ENCODE measurements around the gene CORO2A.

CORO2A gene

GRCh38 chr9:98190757-98191105, 1.7 kb downstream of the CORO2A start:
- Histone ChIP-seq H3K4me1 (ENCODE audit: low read length) (peaks cover 12% of the 10 kb centered on the region), H3K27me3 (ENCODE audit: low read depth, low read length) (peaks cover 21% of the 10 kb centered on the region), H3K27ac (ENCODE audit: low read length) (no peak overlapping the region), H3K9me3 (ENCODE audit: insufficient read depth, low read length) (no peaks in the 10 kb centered on the region), H3K9ac (ENCODE audit: low read length) (no peak overlapping the region), H3K4me3 (ENCODE audit: low read length) (no peak overlapping the region), H3K79me2 (ENCODE audit: low read length) (no peaks in the 10 kb centered on the region), H3K36me3 (replicated peaks; ENCODE audit: low read depth, low read length) (no peaks in the 10 kb centered on the region), H3K4me2 (ENCODE audit: low read length) (no peak overlapping the region), H4K20me1 (ENCODE audit: insufficient read depth, low read length) (no peaks in the 10 kb centered on the region), H2AFZ (ENCODE audit: low read depth, low read length) (no peak overlapping the region)
- TF ChIP-seq CTCF (IDR thresholded peaks at IDR 0.05; ENCODE audit: low read depth, low read length) (no peak), EZH2phosphoT487 (IDR thresholded peaks at IDR 0.05; ENCODE audit: low read depth) (no peak)

GRCh38 chr9:98189412-98189811, 3.0 kb downstream of the CORO2A start:
- no peaks in the 10 kb centered on the region for H4K20me1 ChIP-seq (ENCODE audit: insufficient read depth, low read length)
- no peak overlapping the region for H3K4me2 ChIP-seq (ENCODE audit: low read length)
- peaks cover 12% of the 10 kb centered on the region for H3K4me1 ChIP-seq (ENCODE audit: low read length)
- no peaks in the 10 kb centered on the region for H3K79me2 ChIP-seq (ENCODE audit: low read length)
- H3K9me3 ChIP-seq (ENCODE audit: insufficient read depth, low read length): no peaks in the 10 kb centered on the region
- H3K27ac ChIP-seq (ENCODE audit: low read length): no peak overlapping the region
- no peak overlapping the region for H3K4me3 ChIP-seq (ENCODE audit: low read length)
- TF ChIP-seq CTCF (IDR thresholded peaks at IDR 0.05; ENCODE audit: low read depth, low read length): no peak
- TF ChIP-seq EZH2phosphoT487 (IDR thresholded peaks at IDR 0.05; ENCODE audit: low read depth): no peak
- peaks cover 21% of the 10 kb centered on the region for H3K27me3 ChIP-seq (ENCODE audit: low read depth, low read length)
- no peaks in the 10 kb centered on the region for H3K36me3 ChIP-seq (replicated peaks; ENCODE audit: low read depth, low read length)
- no peak overlapping the region for H2AFZ ChIP-seq (ENCODE audit: low read depth, low read length)
- no peak overlapping the region for H3K9ac ChIP-seq (ENCODE audit: low read length)

- H4K20me1 ChIP-seq (ENCODE audit: insufficient read depth, low read length): no peaks in the 10 kb centered on the region
- no peak overlapping the region for H3K4me2 ChIP-seq (ENCODE audit: low read length)
- TF ChIP-seq EZH2phosphoT487 (IDR thresholded peaks at IDR 0.05; ENCODE audit: low read depth) (no peak), CTCF (IDR thresholded peaks at IDR 0.05; ENCODE audit: low read depth, low read length) (no peak)
- no peaks in the 10 kb centered on the region for H3K79me2 ChIP-seq (ENCODE audit: low read length)
- H3K9ac ChIP-seq (ENCODE audit: low read length): no peak overlapping the region
- H3K36me3 ChIP-seq (replicated peaks; ENCODE audit: low read depth, low read length): no peaks in the 10 kb centered on the region
- peaks cover 5% of the 10 kb centered on the region; the same call in 1 of the 2 replicates for H3K4me1 ChIP-seq (ENCODE audit: low read length)
- H3K4me3 ChIP-seq (ENCODE audit: low read length): no peak overlapping the region
- no peak overlapping the region for H2AFZ ChIP-seq (ENCODE audit: low read depth, low read length)
- no peak overlapping the region for H3K27ac ChIP-seq (ENCODE audit: low read length)
- H3K9me3 ChIP-seq (ENCODE audit: insufficient read depth, low read length): no peaks in the 10 kb centered on the region
- peaks cover 21% of the 10 kb centered on the region for H3K27me3 ChIP-seq (ENCODE audit: low read depth, low read length)
Measured at GRCh38 chr9:98187926-98188325, 4.5 kb downstream of the CORO2A start.

- Histone ChIP-seq H3K27ac (ENCODE audit: low read length) (no peak overlapping the region), H3K36me3 (replicated peaks; ENCODE audit: low read depth, low read length) (no peaks in the 10 kb centered on the region), H3K9ac (ENCODE audit: low read length) (no peak overlapping the region), H3K9me3 (ENCODE audit: insufficient read depth, low read length) (no peaks in the 10 kb centered on the region), H3K4me1 (ENCODE audit: low read length) (no peaks in the 10 kb centered on the region), H4K20me1 (ENCODE audit: insufficient read depth, low read length) (no peaks in the 10 kb centered on the region), H3K4me2 (ENCODE audit: low read length) (no peak overlapping the region), H3K79me2 (ENCODE audit: low read length) (no peaks in the 10 kb centered on the region), H3K4me3 (ENCODE audit: low read length) (no peak overlapping the region), H2AFZ (ENCODE audit: low read depth, low read length) (no peak overlapping the region), H3K27me3 (ENCODE audit: low read depth, low read length) (peaks cover 10% of the 10 kb centered on the region; the same call in 1 of the 2 replicates)
- TF ChIP-seq CTCF (IDR thresholded peaks at IDR 0.05; ENCODE audit: low read depth, low read length) (no peak), EZH2phosphoT487 (IDR thresholded peaks at IDR 0.05; ENCODE audit: low read depth) (no peak)
Measured at GRCh38 chr9:98186236-98186635, 6.2 kb downstream of the CORO2A start.

Data from OCI-LY3 (cell line).